ENCODE data around the gene SDHAF1.
"Not testable (repeated sequence)": the region's sequence is repeated elsewhere in the genome, so short reads cannot be mapped to it uniquely, and the experiment has no call there.

The SDHAF1 gene

DNA sequence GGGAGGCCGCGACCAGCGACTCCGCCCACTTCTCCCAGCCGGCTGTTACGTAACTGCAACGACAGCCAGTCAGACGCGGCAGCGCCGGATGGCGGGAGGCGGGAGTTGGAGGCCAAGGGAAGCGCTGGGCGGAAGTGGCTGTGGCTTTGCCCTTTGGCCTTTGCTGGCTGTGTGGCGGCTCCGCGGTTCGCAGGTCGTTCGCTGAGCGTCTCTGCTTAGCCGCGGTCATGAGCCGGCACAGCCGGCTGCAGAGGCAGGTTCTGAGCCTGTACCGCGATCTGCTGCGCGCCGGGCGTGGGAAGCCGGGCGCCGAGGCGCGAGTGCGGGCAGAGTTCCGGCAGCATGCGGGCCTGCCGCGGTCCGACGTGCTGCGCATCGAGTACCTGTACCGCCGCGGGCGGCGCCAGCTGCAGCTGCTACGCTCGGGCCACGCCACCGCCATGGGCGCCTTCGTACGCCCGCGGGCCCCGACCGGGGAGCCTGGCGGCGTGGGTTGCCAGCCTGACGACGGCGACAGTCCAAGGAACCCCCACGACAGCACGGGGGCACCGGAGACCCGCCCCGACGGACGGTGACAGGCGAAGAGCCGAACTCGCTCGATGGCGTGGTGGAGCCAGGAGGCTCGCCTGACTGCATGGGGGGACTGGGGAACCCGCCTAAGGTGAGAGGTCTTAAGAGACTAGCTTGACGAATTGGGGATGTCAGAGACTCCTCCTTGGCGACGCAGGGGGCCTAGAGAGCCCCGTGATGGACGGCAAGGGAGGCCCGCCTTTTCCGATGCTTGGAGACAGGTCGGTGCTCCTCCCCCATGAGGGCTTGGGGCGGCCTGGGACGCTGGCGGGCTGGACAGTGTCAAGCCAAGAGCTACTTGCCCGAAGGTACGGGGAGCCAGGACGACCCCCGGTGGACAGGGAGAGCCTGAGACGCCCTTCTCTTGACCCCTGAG is at the start of gene SDHAF1:
SDHAF1 (plus strand) TSS at position 141 of the 946 bp plus-strand sequence; CDS start at position 228, 87 bp downstream.
- peak; percentile 98 for DNase-seq

- no peak for DNase-seq
Observed at GRCh38 chr19:35946203-35946602, 48.8 kb upstream of the SDHAF1 start.

- DNase-seq: no peak
Observed at GRCh38 chr19:35949131-35949530, 45.9 kb upstream of the SDHAF1 start.

DNA sequence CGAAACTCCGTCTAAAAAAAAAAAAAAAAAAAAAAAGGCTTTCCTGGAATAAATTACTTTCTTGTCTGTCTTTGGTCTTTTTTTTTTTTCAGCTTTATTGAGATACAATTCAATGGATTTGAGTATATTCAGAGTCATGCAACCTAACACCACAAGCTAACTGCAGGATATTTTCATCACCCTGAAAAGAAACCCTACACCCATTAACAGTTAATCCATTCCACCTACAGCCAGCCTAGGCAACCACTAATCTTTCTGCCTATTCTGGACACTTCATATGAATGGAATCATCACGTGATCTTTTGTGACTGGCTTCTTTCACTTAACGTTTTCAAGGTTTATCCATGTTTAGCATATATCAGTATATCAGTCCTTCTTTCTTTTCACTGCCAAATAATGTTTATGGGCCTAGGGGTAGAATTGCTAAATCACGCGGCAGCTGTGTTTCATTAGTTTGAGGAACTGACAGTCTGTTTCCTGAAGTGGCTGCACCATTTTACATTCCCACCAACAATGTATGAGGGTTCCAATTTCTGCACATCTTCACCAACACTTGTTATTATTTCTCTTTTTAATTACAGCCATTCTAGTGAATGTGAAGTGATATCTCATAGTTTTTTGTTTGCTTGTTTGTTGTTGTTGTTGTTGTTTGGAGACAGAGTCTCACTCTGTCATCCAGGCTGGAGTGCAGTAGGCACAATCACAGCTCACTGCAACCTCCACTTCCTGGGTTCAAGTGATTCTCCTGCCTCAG is 38.9 kb upstream of the SDHAF1 start:
- no peak for DNase-seq

GRCh38 chr19:35957411-35957810 is 37.6 kb upstream of the SDHAF1 start:
- not testable (repeated sequence) for DNase-seq

DNA sequence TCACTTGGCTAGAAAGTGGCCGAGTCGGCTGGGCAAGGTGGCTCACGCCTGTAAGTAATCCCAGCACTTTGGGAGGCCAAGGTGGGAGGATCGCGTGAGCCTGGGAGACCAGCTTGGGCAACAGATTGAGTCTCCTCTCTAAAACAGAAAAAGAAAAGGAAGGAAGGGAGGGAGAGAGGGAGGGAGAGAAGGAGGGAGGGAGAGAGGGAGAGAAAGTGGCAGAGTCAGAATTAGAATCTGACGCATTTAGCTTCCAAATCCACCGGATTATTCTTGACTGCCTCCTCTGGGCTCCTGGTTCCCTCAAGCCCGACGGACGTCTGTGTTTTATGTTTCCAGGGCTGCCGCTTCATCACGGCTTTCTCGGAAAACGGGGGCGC is 36.3 kb upstream of the SDHAF1 start:
- DNase-seq: no peak

DNA sequence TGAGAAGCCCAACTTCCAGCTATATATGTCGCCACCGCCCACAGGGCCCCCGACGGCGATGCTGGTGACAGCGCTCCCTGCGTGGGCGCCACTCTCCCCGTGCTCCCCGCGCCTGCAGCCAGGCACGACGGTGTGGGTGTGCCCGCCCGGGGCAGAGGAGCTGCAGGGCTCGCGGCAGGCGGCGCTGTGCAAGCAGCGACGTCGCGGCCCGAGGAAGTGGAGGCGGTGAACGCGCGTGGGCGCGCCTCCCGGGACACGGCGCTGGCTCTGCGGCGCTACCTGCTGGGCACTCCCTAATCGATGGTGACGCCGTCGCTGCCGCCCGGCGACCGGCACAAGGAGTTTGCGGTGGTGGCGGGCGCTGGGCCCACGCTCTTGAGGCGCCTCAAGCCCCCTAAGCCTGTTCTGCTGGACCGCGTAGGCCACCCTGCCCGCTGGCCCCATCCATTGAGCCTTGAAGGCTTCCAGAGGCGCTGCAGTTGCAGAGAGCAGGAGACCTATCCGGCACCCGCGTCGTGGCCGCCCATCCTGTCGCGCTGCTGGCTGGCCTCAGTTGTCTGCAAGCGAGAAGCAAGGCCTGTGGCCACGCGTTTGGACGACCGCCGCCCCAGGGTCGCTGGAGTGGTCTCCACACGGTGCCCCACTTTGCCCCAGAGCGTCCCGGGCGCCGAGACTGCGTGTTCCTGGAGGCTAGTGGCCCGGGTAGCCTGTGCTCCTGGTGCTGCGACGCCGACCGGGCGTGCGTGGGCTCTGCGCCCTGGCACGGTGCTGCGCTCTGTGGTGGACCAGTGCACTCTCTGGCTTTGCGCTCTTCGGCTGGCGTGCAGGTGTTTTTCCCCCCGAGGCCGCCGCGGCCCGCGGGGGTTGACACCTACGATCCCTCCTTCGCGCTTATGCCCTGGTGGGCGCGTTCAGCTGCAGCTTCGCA is 35.7 kb upstream of the SDHAF1 start:
- DNase-seq: no peak

- DNase-seq: no peak
Observed at GRCh38 chr19:35959968-35960320, 35.0 kb upstream of the SDHAF1 start.

GRCh38 chr19:35960432-35960972 is 34.5 kb upstream of the SDHAF1 start:
- no peak for DNase-seq

DNA sequence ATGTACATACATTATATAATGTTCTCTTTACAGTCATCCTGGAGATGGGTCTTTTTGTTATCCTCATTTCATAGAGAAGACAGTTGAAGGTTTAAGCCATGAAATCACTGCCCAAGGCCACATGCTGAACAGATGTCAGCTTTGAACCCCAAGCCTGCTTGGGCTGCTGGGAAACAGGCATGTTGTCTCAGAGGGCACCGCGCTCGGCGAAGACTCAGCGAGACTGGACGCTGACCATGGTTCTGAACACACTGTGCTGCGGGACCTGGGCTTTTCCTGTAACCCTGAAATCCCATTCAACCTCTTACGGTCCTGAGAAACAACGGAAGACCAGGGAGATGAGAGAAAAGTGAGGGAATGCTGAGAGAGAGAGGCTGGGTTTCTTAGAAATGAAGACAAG is 31.5 kb upstream of the SDHAF1 start:
- peak; percentile 18 for DNase-seq

DNA sequence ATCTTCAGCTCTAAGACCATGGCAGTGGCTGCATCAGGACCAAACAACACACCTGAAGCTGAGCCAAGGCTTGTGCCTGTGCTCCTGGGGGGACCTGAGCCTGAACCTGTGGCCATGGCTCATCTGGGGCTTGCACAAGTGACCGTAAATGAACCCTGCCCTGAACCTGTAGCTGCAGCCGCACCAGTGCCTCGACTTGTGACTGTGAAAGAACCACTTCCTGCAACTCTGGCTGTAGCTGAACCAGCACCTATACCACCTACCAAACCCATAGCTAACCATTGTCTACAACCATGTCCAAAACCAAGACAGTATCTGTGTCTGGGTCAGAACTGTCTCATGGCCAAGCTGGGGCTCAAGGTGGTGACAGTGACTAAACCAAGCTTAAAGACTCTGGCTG is 28.2 kb upstream of the SDHAF1 start:
- DNase-seq: no peak

DNA sequence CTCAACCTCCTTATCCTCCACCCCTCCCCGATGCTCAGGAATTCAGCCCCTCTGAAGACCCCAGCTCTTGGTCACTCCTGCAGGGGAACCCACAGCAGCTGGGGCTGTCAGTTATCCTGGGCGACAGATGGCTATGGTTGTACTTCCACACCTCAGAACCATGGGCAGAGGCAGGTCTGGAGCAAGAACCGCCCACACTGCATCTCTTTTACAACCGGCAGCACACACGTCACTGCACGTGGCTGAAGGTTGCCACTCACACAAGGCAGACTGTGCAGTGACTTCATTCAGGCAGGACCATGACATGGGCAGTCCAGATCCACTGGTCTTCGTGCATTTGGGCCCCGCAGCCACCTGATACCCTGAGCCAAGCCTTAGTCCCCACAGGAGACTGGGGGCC is 21.5 kb upstream of the SDHAF1 start:
- peak; percentile 16 for DNase-seq

- DNase-seq: peak; percentile 48
Observed at GRCh38 chr19:35975608-35976214, 19.3 kb upstream of the SDHAF1 start.

DNA sequence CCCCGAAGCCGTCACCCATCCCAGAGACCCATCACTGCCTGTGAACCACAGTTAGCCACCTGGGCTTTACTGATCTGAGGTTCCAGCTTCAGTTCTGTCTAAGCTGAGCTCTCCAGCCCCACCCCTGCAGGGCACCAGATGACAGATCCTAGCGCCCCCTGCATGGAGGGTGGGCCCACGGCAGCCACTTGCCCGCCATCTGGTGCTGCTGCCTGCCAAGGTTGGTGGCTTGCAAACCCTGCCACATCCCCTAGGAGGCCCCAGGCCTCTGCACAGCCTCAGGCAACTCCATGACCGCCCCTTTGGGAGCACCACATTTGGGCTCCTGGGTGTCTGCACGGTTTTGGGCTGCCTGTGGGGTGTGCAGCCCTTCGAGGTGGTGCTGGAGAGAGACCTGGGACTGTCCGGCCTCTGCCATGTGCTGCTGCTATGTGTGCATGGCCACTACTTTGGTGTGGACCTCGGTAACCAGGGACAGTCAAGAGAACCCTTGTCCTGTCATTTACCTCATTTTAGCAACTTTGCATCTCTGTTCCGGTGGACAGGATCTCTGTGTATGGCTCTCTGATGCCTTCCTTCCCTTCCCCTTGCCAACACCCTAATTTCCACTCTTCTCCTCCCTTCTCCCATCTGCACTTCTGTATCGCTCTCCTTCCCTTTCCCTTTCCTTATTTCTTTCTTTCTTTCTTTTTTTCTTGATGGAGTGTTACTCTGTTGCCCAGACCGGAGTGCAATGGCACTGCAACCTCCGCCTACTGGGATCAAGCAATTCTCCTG is 17.4 kb upstream of the SDHAF1 start:
- peak; percentile 77 for DNase-seq

DNA sequence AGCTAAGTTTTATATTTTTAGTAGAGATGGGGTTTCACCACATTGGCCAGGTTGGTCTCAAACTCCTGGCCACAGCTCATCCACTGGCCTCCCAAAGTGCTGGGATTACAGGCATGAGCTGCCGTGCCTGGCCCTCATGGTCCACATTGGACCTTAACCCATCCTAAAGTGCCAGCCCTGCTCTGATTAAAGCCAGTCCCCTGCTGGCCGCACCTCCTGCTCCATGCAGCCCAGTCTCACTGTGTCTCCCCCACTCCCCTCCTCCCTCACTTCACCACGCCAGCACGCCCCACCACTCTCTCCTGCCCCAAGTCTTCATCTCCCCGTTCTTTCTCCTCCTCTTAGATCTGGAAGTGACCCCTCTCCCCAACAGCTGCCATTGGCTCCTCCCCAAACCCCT is 16.7 kb upstream of the SDHAF1 start:
- DNase-seq: no peak

GRCh38 chr19:35978832-35979365 is 16.1 kb upstream of the SDHAF1 start:
- DNase-seq: no peak

DNA sequence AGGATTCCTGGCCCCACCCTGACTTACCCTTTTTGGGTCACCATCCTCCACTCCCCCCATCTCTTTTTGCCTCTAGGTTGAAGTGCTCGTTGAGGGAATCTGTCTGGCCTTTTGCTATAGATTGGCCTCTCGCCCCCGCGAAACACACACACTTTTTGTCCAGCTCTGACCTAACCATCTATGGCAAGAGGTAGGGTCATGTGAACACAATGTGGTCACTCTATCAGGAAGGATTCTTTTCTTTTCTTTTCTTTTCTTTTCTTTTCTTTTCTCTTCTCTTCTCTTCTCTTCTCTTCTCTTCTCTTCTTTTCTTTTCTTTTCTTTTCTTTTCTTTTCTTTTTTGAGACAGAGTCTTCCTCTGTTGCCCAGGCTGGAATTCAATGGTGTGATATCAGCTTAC is 14.0 kb upstream of the SDHAF1 start:
- not testable (repeated sequence) for DNase-seq

DNA sequence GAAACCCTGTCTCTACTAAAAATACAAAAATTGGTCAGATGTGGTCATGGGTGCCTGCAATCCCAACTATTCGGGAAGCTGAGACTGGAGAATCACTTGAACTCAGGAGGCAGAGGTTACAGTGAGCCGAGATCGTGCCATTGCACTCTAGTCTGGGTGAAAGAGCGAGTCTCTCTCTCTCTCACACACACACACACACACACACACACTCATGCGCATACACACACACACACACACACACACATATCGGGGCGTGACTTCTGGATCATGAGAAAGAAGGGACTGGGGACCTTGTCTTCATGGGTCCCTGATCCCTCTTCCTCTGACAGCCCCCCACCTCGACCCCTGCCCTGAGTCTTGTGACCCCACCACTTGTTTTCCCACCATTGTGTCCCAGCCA is 11.8 kb upstream of the SDHAF1 start:
- DNase-seq: no peak

- DNase-seq: no peak
Observed at GRCh38 chr19:35986111-35986510, 8.9 kb upstream of the SDHAF1 start.

GRCh38 chr19:35986664-35987570 is 8.1 kb upstream of the SDHAF1 start:
- DNase-seq: peak; percentile 52
